ENCODE results near the gene LRCH1.

GRCh38 chr13:46668931-46669525 is 116.1 kb downstream of the LRCH1 start:
- TF ChIP-seq, protein P1, sequence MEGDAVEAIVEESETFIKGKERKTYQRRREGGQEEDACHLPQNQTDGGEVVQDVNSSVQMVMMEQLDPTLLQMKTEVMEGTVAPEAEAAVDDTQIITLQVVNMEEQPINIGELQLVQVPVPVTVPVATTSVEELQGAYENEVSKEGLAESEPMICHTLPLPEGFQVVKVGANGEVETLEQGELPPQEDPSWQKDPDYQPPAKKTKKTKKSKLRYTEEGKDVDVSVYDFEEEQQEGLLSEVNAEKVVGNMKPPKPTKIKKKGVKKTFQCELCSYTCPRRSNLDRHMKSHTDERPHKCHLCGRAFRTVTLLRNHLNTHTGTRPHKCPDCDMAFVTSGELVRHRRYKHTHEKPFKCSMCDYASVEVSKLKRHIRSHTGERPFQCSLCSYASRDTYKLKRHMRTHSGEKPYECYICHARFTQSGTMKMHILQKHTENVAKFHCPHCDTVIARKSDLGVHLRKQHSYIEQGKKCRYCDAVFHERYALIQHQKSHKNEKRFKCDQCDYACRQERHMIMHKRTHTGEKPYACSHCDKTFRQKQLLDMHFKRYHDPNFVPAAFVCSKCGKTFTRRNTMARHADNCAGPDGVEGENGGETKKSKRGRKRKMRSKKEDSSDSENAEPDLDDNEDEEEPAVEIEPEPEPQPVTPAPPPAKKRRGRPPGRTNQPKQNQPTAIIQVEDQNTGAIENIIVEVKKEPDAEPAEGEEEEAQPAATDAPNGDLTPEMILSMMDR (IDR thresholded peaks at IDR 0.05) = no peak
- no peak for TF ChIP-seq POLR2AphosphoS5 (IDR thresholded peaks at IDR 0.05)
